Measurements from ENCODE around the gene DEDD2.

DNA sequence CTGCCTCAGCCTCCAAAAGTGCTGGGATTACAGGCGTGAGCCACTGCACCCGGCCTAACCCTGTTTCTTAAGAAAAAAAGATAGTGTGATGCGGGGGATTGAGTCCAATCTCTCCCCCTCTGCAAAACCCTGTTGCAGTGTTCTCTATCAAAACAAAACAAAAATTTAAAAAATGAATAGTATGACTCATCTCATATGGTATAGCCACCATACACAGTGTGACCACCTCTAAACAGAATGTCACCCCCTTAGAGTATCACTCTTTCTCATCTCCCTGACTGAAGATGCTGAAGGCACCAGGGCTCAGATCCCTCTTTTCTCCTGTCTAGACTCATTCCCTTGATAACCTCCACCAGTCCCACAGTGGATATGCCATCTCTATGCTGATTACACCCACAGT is 44.3 kb upstream of the DEDD2 start:
- TF ChIP-seq CTCF (IDR thresholded peaks at IDR 0.05) (no peak), POLR2A (IDR thresholded peaks at IDR 0.05) (no peak)

Measured in esophagus squamous epithelium (tissue), 4 donors.